Parathyroid adenoma (tissue), 2 donors: ENCODE data around the gene ARMH1.

Source experiments
- H2AFZ ChIP-seq: fragments of 300-600 bp; sonication (generic); one replicate; pipeline ENCODE4 v1.7.0; 2017; ENCODE audit warnings: antibody characterized with exemption, mild to moderate bottlenecking
- H3K27ac ChIP-seq: fragments of 300-600 bp; sonication (generic); one replicate; pipeline ENCODE4 v1.7.0; 2017
- H3K27me3 ChIP-seq: fragments of 300-600 bp; sonication (generic); one replicate; pipeline ENCODE4 v1.7.0; 2017; ENCODE audit warnings: low read length; ENCODE audit not compliant: control insufficient read depth, insufficient read depth
- H3K36me3 ChIP-seq: fragments of 300-600 bp; sonication (generic); one replicate; pipeline ENCODE4 v1.7.0; 2017; ENCODE audit warnings: low read length; ENCODE audit not compliant: control insufficient read depth, insufficient read depth
- H3K4me1 ChIP-seq: fragments of 300-600 bp; sonication (generic); one replicate; pipeline ENCODE4 v1.7.0; 2017; ENCODE audit warnings: control low read depth
- H3K4me2 ChIP-seq: fragments of 300-600 bp; sonication (generic); one replicate; pipeline ENCODE4 v1.7.0; 2017; ENCODE audit warnings: low read length
- H3K4me3 ChIP-seq: fragments of 300-600 bp; sonication (generic); one replicate; pipeline ENCODE4 v1.7.0; 2017; ENCODE audit warnings: low read depth, low read length
- H3K79me2 ChIP-seq: fragments of 300-600 bp; sonication (generic); one replicate; pipeline ENCODE4 v1.7.0; 2017; ENCODE audit warnings: control low read depth
- H3K9ac ChIP-seq: fragments of 300-600 bp; sonication (generic); one replicate; pipeline ENCODE4 v1.7.0; 2017; ENCODE audit warnings: mild to moderate bottlenecking
- H3K9me3 ChIP-seq: fragments of 300-600 bp; sonication (generic); one replicate; pipeline ENCODE4 v1.7.0; 2017; ENCODE audit warnings: low read length; ENCODE audit not compliant: control insufficient read depth
- TF ChIP-seq, protein P1 (sequence below): fragments of 300-600 bp; sonication (generic); IDR thresholded peaks from one replicate; pipeline ENCODE4 v1.7.0; 2017; ENCODE audit warnings: antibody characterized with exemption, mild to moderate bottlenecking
- donor health status: primary hyperparathyroidism.

ARMH1 gene

DNA sequence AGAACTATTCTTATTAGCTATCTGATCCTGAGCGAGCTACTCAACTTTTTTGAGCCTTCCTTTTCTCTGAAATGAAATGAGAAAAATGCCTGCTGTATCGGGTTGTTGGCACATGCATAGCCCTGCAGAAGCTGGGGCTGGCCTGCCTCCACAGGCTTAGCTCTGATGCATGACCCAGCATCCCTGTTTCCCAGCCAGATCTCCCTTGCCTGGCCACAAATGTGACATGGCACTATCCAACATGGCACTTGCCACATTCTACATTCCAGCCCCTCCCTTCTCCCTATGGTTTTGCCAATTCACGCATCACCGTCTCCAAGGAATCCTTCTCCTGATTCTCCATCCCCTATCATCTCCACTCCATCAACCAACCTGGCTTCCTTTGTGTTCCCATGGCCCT, 42.6 kb downstream of the ARMH1 start:
- Histone ChIP-seq H3K4me1 (no peaks in the 10 kb centered on the region), H3K4me2 (no peak overlapping the region), H3K4me3 (no peak overlapping the region), H3K9ac (no peak overlapping the region), H3K36me3 (no peaks in the 10 kb centered on the region), H3K27ac (no peak overlapping the region), H3K79me2 (no peaks in the 10 kb centered on the region), H3K9me3 (no peaks in the 10 kb centered on the region), H2AFZ (no peak overlapping the region), H3K27me3 (no peaks in the 10 kb centered on the region)
- TF ChIP-seq, protein P1, sequence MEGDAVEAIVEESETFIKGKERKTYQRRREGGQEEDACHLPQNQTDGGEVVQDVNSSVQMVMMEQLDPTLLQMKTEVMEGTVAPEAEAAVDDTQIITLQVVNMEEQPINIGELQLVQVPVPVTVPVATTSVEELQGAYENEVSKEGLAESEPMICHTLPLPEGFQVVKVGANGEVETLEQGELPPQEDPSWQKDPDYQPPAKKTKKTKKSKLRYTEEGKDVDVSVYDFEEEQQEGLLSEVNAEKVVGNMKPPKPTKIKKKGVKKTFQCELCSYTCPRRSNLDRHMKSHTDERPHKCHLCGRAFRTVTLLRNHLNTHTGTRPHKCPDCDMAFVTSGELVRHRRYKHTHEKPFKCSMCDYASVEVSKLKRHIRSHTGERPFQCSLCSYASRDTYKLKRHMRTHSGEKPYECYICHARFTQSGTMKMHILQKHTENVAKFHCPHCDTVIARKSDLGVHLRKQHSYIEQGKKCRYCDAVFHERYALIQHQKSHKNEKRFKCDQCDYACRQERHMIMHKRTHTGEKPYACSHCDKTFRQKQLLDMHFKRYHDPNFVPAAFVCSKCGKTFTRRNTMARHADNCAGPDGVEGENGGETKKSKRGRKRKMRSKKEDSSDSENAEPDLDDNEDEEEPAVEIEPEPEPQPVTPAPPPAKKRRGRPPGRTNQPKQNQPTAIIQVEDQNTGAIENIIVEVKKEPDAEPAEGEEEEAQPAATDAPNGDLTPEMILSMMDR: no peak

DNA sequence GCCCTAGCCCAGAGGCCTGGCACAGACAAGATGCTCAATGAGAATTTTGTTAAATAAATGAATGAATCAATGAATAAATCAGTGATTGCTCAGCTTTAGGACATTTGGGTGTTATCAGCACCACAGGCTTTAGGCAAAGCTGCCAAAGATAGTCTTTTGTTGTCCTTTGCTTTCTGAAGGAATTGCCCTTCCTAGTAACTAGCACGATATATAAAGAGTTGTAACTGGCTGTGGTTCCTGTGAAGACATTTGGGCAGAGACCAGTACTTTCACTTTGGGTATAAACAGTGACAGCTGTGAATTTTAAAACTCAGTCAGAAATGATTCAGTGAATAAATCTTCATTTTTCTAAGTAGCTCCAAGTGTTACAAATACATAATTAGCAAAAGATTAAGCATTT, 43.1 kb downstream of the ARMH1 start:
- no peak overlapping the region for H2AFZ ChIP-seq
- H3K9ac ChIP-seq: no peak overlapping the region
- no peaks in the 10 kb centered on the region for H3K36me3 ChIP-seq
- TF ChIP-seq, protein P1: no peak
- no peak overlapping the region for H3K4me2 ChIP-seq
- H3K27ac ChIP-seq: no peak overlapping the region
- H3K4me3 ChIP-seq: no peak overlapping the region
- no peaks in the 10 kb centered on the region for H3K79me2 ChIP-seq
- no peaks in the 10 kb centered on the region for H3K4me1 ChIP-seq
- no peaks in the 10 kb centered on the region for H3K27me3 ChIP-seq
- H3K9me3 ChIP-seq: no peaks in the 10 kb centered on the region

DNA sequence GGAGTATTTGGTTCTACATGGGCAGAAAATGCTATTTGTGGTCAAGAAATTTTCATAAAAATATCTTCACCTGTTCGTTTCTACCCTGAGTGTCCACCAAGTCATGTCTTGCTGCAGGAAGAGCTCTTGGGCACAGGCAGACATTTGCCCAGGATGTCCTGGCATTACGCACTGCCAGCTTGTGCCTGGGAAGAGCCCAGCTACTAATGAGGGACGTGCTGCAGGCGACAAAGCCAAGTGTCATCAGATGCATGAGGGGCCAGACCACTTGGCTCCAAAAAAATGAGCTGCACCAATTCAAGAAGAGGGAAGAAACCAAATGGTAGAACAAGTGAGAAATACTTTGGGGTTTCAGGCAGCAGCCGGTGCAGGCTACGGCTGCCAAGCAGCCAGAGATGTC, 43.6 kb downstream of the ARMH1 start:
- TF ChIP-seq, protein P1: no peak
- Histone ChIP-seq H3K27me3 (no peaks in the 10 kb centered on the region), H3K4me2 (no peak overlapping the region), H3K79me2 (no peaks in the 10 kb centered on the region), H3K9me3 (no peaks in the 10 kb centered on the region), H3K36me3 (no peaks in the 10 kb centered on the region), H2AFZ (no peak overlapping the region), H3K9ac (no peak overlapping the region), H3K4me1 (no peaks in the 10 kb centered on the region), H3K27ac (no peak overlapping the region), H3K4me3 (no peak overlapping the region)

DNA sequence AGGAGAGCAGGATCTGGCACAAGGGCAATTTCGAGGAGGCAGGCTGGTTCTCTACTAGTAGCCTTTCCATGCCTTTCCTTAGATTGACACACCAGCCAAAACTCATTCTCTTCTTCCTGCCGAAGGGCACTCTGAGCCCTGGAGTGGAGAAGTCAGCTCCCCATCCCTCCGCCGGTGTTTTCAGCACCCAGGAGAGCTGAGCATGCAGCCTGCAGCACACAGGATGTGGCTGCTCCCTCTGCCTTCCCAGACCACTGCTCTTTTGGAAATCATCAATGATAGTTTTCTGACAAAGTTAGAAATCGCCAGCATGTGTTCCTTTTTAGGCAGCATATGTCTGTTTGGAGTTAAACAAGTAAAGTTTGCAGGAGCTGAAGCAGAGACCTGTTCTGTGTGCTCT, 44.8 kb downstream of the ARMH1 start:
- no peak overlapping the region for H3K27ac ChIP-seq
- H2AFZ ChIP-seq: no peak overlapping the region
- no peaks in the 10 kb centered on the region for H3K79me2 ChIP-seq
- no peak overlapping the region for H3K9ac ChIP-seq
- TF ChIP-seq, protein P1: no peak
- H3K4me1 ChIP-seq: no peaks in the 10 kb centered on the region
- H3K4me2 ChIP-seq: no peak overlapping the region
- no peak overlapping the region for H3K4me3 ChIP-seq
- H3K27me3 ChIP-seq: no peaks in the 10 kb centered on the region
- no peaks in the 10 kb centered on the region for H3K9me3 ChIP-seq
- H3K36me3 ChIP-seq: no peaks in the 10 kb centered on the region

DNA sequence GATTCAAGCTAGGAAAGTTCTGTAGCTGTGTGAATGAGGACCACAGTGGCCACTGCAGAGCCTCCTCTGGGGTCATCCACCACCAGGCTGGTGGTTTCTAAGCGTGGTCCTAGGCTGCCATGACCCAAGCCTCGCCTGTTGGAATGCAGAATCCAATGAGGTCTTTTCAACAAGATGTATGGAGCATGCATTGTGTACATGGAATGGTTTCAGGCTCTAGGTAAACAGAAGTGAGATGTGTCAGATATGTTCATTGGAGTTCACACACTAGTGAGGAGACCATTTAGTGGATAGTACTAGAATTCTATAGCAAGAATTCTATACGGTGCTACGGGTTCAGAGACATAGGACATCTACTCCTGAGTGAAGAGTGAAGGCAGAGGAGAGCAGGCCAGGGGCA, 45.8 kb downstream of the ARMH1 start:
- H3K9me3 ChIP-seq: no peaks in the 10 kb centered on the region

More for the DNA sequence above, 45.8 kb downstream of the ARMH1 start:
- Histone ChIP-seq H3K4me2 (no peak overlapping the region), H3K4me1 (no peaks in the 10 kb centered on the region), H3K79me2 (no peaks in the 10 kb centered on the region), H3K4me3 (no peak overlapping the region), H3K27me3 (no peaks in the 10 kb centered on the region), H3K36me3 (no peaks in the 10 kb centered on the region), H3K27ac (no peak overlapping the region), H3K9ac (no peak overlapping the region), H2AFZ (no peak overlapping the region)
- TF ChIP-seq, protein P1: no peak
